ENCODE results near the gene ILDR2.

Gene ILDR2

DNA sequence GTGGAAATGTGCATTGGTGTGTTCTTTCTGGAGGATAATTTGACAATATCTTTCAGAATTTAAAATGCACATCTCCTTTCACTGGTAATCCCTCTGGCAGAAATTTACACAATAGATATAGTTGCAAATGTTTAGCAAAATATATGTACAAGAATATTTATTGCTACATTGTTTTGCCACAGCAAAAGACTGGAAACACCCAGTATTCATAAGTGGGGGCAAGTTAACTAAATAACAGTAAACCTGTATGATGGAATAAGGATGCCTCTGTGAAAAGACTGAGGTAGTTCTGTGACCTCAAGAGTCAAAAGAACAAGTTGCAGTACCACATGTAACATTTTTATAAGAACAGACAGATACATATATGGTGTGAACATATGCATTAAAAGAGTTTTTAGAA lies 85.6 kb downstream of the ILDR2 start:
- ATAC-seq = no peak
- TF ChIP-seq PPARA (CRISPR knock-in tag; IDR thresholded peaks at IDR 0.05; ENCODE audit: borderline replicate concordance) (no peak), RARB (CRISPR knock-in tag; IDR thresholded peaks at IDR 0.05) (no peak), GLIS3 (CRISPR knock-in tag; IDR thresholded peaks at IDR 0.05) (no peak), OSR1 (CRISPR knock-in tag; IDR thresholded peaks at IDR 0.05) (no peak), ZNF70 (CRISPR knock-in tag; IDR thresholded peaks at IDR 0.05) (no peak), ZFP30 (CRISPR knock-in tag; IDR thresholded peaks at IDR 0.05) (no peak), TOX (CRISPR knock-in tag; IDR thresholded peaks at IDR 0.05; ENCODE audit: borderline replicate concordance) (no peak), TCF4 (CRISPR knock-in tag; IDR thresholded peaks at IDR 0.05; ENCODE audit: borderline replicate concordance) (no peak), BACH2 (CRISPR knock-in tag; IDR thresholded peaks at IDR 0.05; ENCODE audit: borderline replicate concordance) (no peak), CSDC2 (CRISPR knock-in tag; IDR thresholded peaks at IDR 0.05) (no peak), ZNF565 (CRISPR knock-in tag; conservative IDR thresholded peaks at IDR 0.05; ENCODE audit: low read depth) (no peak)
- TF ChIP-seq, protein P1, sequence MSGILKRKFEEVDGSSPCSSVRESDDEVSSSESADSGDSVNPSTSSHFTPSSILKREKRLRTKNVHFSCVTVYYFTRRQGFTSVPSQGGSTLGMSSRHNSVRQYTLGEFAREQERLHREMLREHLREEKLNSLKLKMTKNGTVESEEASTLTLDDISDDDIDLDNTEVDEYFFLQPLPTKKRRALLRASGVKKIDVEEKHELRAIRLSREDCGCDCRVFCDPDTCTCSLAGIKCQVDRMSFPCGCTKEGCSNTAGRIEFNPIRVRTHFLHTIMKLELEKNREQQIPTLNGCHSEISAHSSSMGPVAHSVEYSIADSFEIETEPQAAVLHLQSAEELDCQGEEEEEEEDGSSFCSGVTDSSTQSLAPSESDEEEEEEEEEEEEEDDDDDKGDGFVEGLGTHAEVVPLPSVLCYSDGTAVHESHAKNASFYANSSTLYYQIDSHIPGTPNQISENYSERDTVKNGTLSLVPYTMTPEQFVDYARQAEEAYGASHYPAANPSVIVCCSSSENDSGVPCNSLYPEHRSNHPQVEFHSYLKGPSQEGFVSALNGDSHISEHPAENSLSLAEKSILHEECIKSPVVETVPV (CRISPR knock-in tag; IDR thresholded peaks at IDR 0.05) = no peak
- TF ChIP-seq, protein P2, sequence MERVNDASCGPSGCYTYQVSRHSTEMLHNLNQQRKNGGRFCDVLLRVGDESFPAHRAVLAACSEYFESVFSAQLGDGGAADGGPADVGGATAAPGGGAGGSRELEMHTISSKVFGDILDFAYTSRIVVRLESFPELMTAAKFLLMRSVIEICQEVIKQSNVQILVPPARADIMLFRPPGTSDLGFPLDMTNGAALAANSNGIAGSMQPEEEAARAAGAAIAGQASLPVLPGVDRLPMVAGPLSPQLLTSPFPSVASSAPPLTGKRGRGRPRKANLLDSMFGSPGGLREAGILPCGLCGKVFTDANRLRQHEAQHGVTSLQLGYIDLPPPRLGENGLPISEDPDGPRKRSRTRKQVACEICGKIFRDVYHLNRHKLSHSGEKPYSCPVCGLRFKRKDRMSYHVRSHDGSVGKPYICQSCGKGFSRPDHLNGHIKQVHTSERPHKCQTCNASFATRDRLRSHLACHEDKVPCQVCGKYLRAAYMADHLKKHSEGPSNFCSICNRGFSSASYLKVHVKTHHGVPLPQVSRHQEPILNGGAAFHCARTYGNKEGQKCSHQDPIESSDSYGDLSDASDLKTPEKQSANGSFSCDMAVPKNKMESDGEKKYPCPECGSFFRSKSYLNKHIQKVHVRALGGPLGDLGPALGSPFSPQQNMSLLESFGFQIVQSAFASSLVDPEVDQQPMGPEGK (CRISPR knock-in tag; IDR thresholded peaks at IDR 0.05; ENCODE audit: borderline replicate concordance) = no peak
- TF ChIP-seq, protein P3, sequence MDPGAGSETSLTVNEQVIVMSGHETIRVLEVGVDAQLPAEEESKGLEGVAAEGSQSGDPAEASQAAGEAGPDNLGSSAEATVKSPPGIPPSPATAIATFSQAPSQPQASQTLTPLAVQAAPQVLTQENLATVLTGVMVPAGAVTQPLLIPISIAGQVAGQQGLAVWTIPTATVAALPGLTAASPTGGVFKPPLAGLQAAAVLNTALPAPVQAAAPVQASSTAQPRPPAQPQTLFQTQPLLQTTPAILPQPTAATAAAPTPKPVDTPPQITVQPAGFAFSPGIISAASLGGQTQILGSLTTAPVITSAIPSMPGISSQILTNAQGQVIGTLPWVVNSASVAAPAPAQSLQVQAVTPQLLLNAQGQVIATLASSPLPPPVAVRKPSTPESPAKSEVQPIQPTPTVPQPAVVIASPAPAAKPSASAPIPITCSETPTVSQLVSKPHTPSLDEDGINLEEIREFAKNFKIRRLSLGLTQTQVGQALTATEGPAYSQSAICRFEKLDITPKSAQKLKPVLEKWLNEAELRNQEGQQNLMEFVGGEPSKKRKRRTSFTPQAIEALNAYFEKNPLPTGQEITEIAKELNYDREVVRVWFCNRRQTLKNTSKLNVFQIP (CRISPR knock-in tag; IDR thresholded peaks at IDR 0.05; ENCODE audit: borderline replicate concordance, low read depth) = no peak

DNA sequence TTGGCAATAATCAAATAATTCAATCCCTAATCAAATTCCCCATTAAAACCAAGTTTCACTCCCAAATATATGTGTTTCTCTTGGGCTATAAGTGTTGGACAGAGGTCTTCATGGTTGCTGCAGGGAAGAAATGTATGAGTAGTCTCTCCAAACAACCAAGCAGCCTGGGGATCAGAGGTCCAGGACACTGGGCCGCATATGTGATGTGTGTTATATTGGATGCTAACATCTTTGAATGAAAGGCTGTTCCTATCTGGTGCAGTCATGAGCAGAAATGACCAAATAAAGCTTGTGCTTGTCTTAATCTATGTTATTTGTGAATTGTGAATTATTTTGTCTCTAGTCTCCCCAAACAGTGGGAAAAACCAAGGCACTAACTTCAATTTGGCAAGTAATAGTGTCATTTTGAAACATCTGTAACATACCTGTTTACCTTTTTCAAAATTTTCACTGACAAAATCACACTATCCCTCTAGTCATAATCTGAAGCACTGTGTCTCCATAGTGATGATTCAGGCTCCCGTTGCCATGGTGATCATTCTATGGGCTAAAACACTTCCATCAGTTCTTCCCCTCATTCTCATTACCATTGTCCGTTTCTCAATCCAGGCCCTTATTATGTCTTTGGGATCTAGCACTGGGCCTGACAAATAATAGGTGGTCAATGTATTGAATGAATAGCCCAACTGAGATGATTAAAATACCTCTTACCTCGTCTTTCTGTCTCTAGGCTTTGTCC lies 86.8 kb downstream of the ILDR2 start:
- ATAC-seq = no peak
- TF ChIP-seq ZNF8 (CRISPR knock-in tag; IDR thresholded peaks at IDR 0.05) (no peak), ARNTL (CRISPR knock-in tag; IDR thresholded peaks at IDR 0.05; ENCODE audit: borderline replicate concordance, low read depth) (no peak), SNAI2 (CRISPR knock-in tag; IDR thresholded peaks at IDR 0.05) (no peak), ZFP30 (CRISPR knock-in tag; IDR thresholded peaks at IDR 0.05) (no peak)
- TF ChIP-seq, protein P4, sequence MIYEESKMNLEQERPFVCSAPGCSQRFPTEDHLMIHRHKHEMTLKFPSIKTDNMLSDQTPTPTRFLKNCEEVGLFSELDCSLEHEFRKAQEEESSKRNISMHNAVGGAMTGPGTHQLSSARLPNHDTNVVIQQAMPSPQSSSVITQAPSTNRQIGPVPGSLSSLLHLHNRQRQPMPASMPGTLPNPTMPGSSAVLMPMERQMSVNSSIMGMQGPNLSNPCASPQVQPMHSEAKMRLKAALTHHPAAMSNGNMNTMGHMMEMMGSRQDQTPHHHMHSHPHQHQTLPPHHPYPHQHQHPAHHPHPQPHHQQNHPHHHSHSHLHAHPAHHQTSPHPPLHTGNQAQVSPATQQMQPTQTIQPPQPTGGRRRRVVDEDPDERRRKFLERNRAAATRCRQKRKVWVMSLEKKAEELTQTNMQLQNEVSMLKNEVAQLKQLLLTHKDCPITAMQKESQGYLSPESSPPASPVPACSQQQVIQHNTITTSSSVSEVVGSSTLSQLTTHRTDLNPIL (CRISPR knock-in tag; IDR thresholded peaks at IDR 0.05; ENCODE audit: low read depth) = no peak

DNA sequence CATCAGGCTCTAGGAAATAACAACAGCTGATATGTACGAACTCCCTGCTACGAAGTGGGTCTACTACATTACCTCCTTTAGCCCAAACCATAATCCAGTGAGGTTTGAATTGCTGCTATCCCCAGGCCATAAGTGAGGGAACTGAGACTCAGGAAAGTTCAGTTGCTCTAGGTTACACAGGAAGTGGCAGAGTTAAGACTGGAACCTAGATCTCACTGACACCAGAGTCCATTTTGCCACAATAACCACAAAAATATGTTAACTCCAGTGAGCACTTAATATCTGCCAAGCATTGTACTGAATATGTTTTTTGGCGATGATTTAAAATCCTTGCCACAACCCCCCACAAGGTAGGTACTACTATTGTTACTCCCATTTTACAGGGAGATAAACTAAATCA lies 90.4 kb downstream of the ILDR2 start:
- TF ChIP-seq ZNF565 (CRISPR knock-in tag; conservative IDR thresholded peaks at IDR 0.05; ENCODE audit: low read depth) = no peak
- TF ChIP-seq, protein P2 (CRISPR knock-in tag; IDR thresholded peaks at IDR 0.05; ENCODE audit: borderline replicate concordance) = no peak
- no peak for TF ChIP-seq RARB (CRISPR knock-in tag; IDR thresholded peaks at IDR 0.05)
- no peak for TF ChIP-seq OSR1 (CRISPR knock-in tag; IDR thresholded peaks at IDR 0.05)
- TF ChIP-seq ZFP3 (CRISPR knock-in tag; IDR thresholded peaks at IDR 0.05) = no peak
- TF ChIP-seq, protein P4 (CRISPR knock-in tag; IDR thresholded peaks at IDR 0.05; ENCODE audit: low read depth) = no peak
- no peak for TF ChIP-seq ZFP30 (CRISPR knock-in tag; IDR thresholded peaks at IDR 0.05)
- TF ChIP-seq ZNF8 (CRISPR knock-in tag; IDR thresholded peaks at IDR 0.05) = no peak
- no peak for TF ChIP-seq TCF4 (CRISPR knock-in tag; IDR thresholded peaks at IDR 0.05; ENCODE audit: borderline replicate concordance)
- no peak for ATAC-seq
